K562 (cell line): ENCODE measurements around the gene MEA1. TPM values are rescaled to one million over a fixed set of nuclear protein-coding genes. Genes with fewer than 3 reads are reported as not detected.

Experiments
- ATAC-seq: fragments of 200-7000 bp; cut with Tn5 transposase; 3 replicates; pipeline ENCODE4 v1.9.1; 2020; ENCODE audit warnings: moderate library complexity
- BruUV-seq: library from RNA; stranded (reverse); fragments of 400-500 nt; replicated peaks from 2 replicates; lab custom pipeline; 2021; lab: Mats Ljungman, UMichigan
- CTCF ChIA-PET: fragments of 300-600 bp; formaldehyde crosslinking; extraction: SDS; loops from one replicate; lab custom pipeline; 2021; ENCODE audit warnings: low intra/inter-chr PET ratio; lab: Yijun Ruan, JAX
- POLR2A ChIA-PET: fragments of 300-600, 350-650 bp; sonication (Branson Sonifier 250); formaldehyde crosslinking; extraction: SDS; loops from one replicate; lab custom pipeline; 2021; ENCODE audit warnings: antibody characterized with exemption, inconsistent platforms; lab: Yijun Ruan, JAX
- DNase-seq, 4 experiments: peaks; one replicate each; pipeline versions ENCODE4 v3.0.0 to v3.0.0-alpha.2; 2011 to 2018; ENCODE audit warnings: low spot score in 3 of 4, mixed read lengths in 3 of 4; ENCODE audit errors: extremely low read depth in 1 of 4
- FAIRE-seq: peaks from 2 replicates; lab custom pipeline; 2011; peaks lifted over from hg19 to GRCh38; lab: Jason Lieb, UNC
- H2AFZ ChIP-seq: 2 replicates; pipeline ENCODE4 v1.6.0; 2011; ENCODE audit warnings: low read depth, low read length, control low read depth, inconsistent platforms
- H3K27ac ChIP-seq: fragments of 200-600 bp; 3 replicates; pipeline ENCODE4 v1.8.0; 2011; ENCODE audit warnings: low read depth, mild to moderate bottlenecking, control low read depth, inconsistent platforms, low read length, moderate library complexity, mixed read lengths; ENCODE audit errors: extremely low read depth
- H3K27me3 ChIP-seq, 2 experiments: fragments of 300-600 bp in 1 of 2; 2 replicates in 1 of 2; 3 replicates in 1 of 2; pipeline versions ENCODE4 v1.6.0 to v1.8.0; 2011; ENCODE audit warnings: inconsistent platforms in 2 of 2, low read length in 2 of 2, mild to moderate bottlenecking in 1 of 2, mixed read lengths in 1 of 2, moderate library complexity in 1 of 2; ENCODE audit not compliant: control insufficient read depth in 2 of 2, insufficient read depth in 2 of 2
- H3K36me3 ChIP-seq: fragments of 300-600 bp; 3 replicates; pipeline ENCODE4 v1.8.0; 2011; ENCODE audit warnings: mild to moderate bottlenecking, low read length, inconsistent platforms; ENCODE audit not compliant: control insufficient read depth, insufficient read depth
- H3K4me1 ChIP-seq, 2 experiments: fragments of 200-600 bp in 1 of 2; replicated peaks in 1 of 2; 2 replicates in 1 of 2; 3 replicates in 1 of 2; pipeline versions ENCODE4 v1.5.1 to v1.8.0; 2011; ENCODE audit warnings: inconsistent platforms in 2 of 2, low read length in 2 of 2, mild to moderate bottlenecking in 1 of 2, mixed read lengths in 1 of 2, moderate library complexity in 1 of 2; ENCODE audit not compliant: control insufficient read depth in 2 of 2, insufficient read depth in 2 of 2
- H3K4me2 ChIP-seq: 2 replicates; pipeline ENCODE4 v1.6.1; 2011; ENCODE audit warnings: low read length, control low read depth, inconsistent platforms, mixed read lengths; ENCODE audit not compliant: insufficient read depth
- H3K4me3 ChIP-seq: fragments of 200-600 bp; sonication (generic), shearing (Covaris generic); 2 replicates; pipeline ENCODE4 v1.5.1; 2016; ENCODE audit warnings: control low read depth, inconsistent platforms
- H3K79me2 ChIP-seq: fragments of 200-600 bp; 3 replicates; pipeline ENCODE4 v1.8.0; 2011; ENCODE audit warnings: low read length, inconsistent platforms; ENCODE audit not compliant: control insufficient read depth, insufficient read depth
- H3K9ac ChIP-seq, 2 experiments: 2 replicates each; pipeline versions ENCODE4 v1.6.0 to v1.6.1; 2011; ENCODE audit warnings: low read depth in 2 of 2, low read length in 2 of 2, control low read depth in 1 of 2, inconsistent platforms in 1 of 2, mild to moderate bottlenecking in 1 of 2, mixed read lengths in 1 of 2; ENCODE audit not compliant: insufficient read depth in 1 of 2
- H3K9me1 ChIP-seq: one replicate; pipeline ENCODE4 v1.6.0; 2011; ENCODE audit warnings: inconsistent platforms, mild to moderate bottlenecking, low read length, moderate library complexity; ENCODE audit not compliant: control insufficient read depth, insufficient read depth
- H3K9me3 ChIP-seq: replicated peaks from 2 replicates; pipeline ENCODE4 v1.5.1; 2011; ENCODE audit warnings: low read depth, low read length, inconsistent platforms; ENCODE audit not compliant: control insufficient read depth, insufficient read depth
- H4K20me1 ChIP-seq: replicated peaks from 2 replicates; pipeline ENCODE4 v1.6.1; 2011; ENCODE audit warnings: low read length, inconsistent platforms, mixed read lengths; ENCODE audit not compliant: control insufficient read depth, insufficient read depth
- ATF1 ChIP-seq, 2 experiments: fragments of 450-650 bp in 1 of 2; IDR thresholded peaks; 2 replicates each; pipeline ENCODE4 v1.6.1; 2016; ENCODE audit warnings: missing compliant biosample characterization in 1 of 2, missing genetic modification characterization in 1 of 2
- CUX1 ChIP-seq: fragments of 200-800 bp; sonication (Bioruptor generic); IDR thresholded peaks from 2 replicates; pipeline ENCODE4 v1.6.1; 2016; ENCODE audit warnings: missing genetic modification characterization, missing compliant biosample characterization
- ELF2 ChIP-seq: fragments of 250-450 bp; sonication (Bioruptor Pico); IDR thresholded peaks from 2 replicates; pipeline ENCODE4 v1.5.0; 2021; ENCODE audit warnings: mild to moderate bottlenecking
- EP400 ChIP-seq: fragments of 450-650 bp; IDR thresholded peaks from 2 replicates; pipeline ENCODE4 v1.6.1; 2017; ENCODE audit warnings: antibody characterized with exemption, mild to moderate bottlenecking, moderate library complexity
- ERF ChIP-seq: fragments of 450-650 bp; formaldehyde crosslinking; IDR thresholded peaks from 2 replicates; pipeline ENCODE4 v1.4.0; 2020; ENCODE audit warnings: mild to moderate bottlenecking, mixed read lengths
- HMGN3 ChIP-seq: IDR thresholded peaks from 2 replicates; pipeline ENCODE4 v1.6.1; 2011; ENCODE audit warnings: borderline replicate concordance, low read depth, mild to moderate bottlenecking, mixed read lengths, low read length; ENCODE audit not compliant: insufficient read length; ENCODE audit errors: extremely low read depth
- KLF1 ChIP-seq: fragments of 450-650 bp; IDR thresholded peaks from 2 replicates; pipeline ENCODE4 v1.6.1; 2016; ENCODE audit warnings: missing genetic modification characterization, missing compliant biosample characterization
- MYNN ChIP-seq, 2 experiments: sonication (generic); formaldehyde crosslinking in 1 of 2; IDR thresholded peaks; 2 replicates each; pipeline versions ENCODE4 v1.5.0 to v1.6.1; 2016 to 2020; ENCODE audit warnings: antibody characterized with exemption in 1 of 2, missing genetic modification reagents in 1 of 2
- NFE2L1 ChIP-seq: fragments of 450-650 bp; IDR thresholded peaks from 2 replicates; pipeline ENCODE4 v1.6.1; 2016; ENCODE audit warnings: missing genetic modification characterization, low read depth, mild to moderate bottlenecking, missing compliant biosample characterization, moderate library complexity, borderline replicate concordance
- SMARCA4 ChIP-seq: fragments of 450-650 bp; IDR thresholded peaks from 2 replicates; pipeline ENCODE4 v1.6.1; 2016
- THRA ChIP-seq: fragments of 450-650 bp; IDR thresholded peaks from 2 replicates; pipeline ENCODE4 v1.6.1; 2017; ENCODE audit warnings: mild to moderate bottlenecking, moderate library complexity
- ZFPM2 ChIP-seq: fragments of 250-450 bp; sonication (Bioruptor Pico); IDR thresholded peaks from 2 replicates; pipeline ENCODE4 v1.5.1; 2022; ENCODE audit warnings: mild to moderate bottlenecking
- ZNF263 ChIP-seq: sonication (generic); formaldehyde crosslinking; IDR thresholded peaks from 2 replicates; pipeline ENCODE4 v1.8.0; 2022; ENCODE audit warnings: mild to moderate bottlenecking, missing genetic modification reagents, borderline replicate concordance
- ZNF507 ChIP-seq: conservative IDR thresholded peaks from 2 replicates; pipeline ENCODE4 v1.6.1; 2017; ENCODE audit warnings: missing genetic modification characterization, missing compliant biosample characterization
- ZNF75A ChIP-seq: fragments of 450-650 bp; formaldehyde crosslinking; IDR thresholded peaks from 2 replicates; pipeline ENCODE4 v1.4.0; 2020; ENCODE audit warnings: mild to moderate bottlenecking
- WGBS: fragments of 100-300 bp; shearing (Covaris generic); methylation state at CpG from one replicate; pipeline ENCODE4 v1.1.6; 2016; ENCODE audit warnings: low coverage, mixed read lengths; ENCODE audit not compliant: insufficient coverage; ENCODE audit errors: missing lambda C conversion rate; 5-methylcytosine and 5-hydroxymethylcytosine counted together
- in situ Hi-C: fragments of 300-500 bp; cut with MboI; formaldehyde crosslinking; loops from 4 replicates; pipeline ENCODE4 v1.15.0; 2018; ENCODE audit warnings: inconsistent platforms, mixed read lengths
- intact Hi-C: fragments of 100-400 bp; cut with micrococcal nuclease; formaldehyde crosslinking; loops from 2 replicates; pipeline ENCODE4 v1.14.2; 2022
- polyA plus RNA-seq, 8 experiments: library from polyadenylated mRNA; depleted of rRNA in 4 of 8; stranded (reverse) in 5 of 8; unstranded in 3 of 8; fragments of >200 nt; fragmentation: Nextera tagmentation in 2 of 8; fragmentation: Illumina TruSeq in 1 of 8; extraction: Ambion mirVana in 2 of 8; extraction: Trizol in 1 of 8; gene quantifications; 2 replicates each; pipeline versions ENCODE4 v1.2.1 to v1.2.3, GENCODE V29; 2011 to 2014; ENCODE audit warnings: inconsistent platforms in 1 of 8, missing spikeins in 1 of 8
- total RNA-seq, 7 experiments: library from RNA; depleted of rRNA in 6 of 7; stranded (reverse); fragments of >200 nt in 6 of 7; fragmentation: Illumina TruSeq in 2 of 7; extraction: Trizol in 2 of 7; gene quantifications; 2 replicates each; pipeline versions ENCODE4 v1.2.1 to v1.2.3, GENCODE V29; 2011 to 2021; ENCODE audit warnings: low replicate concordance in 1 of 7

Gene MEA1
- total and polyA plus RNA-seq, 9 of the 15 experiments (the other 6 are each of a cell fraction or from before 2014, with no cell fraction given) = 86.8 to 210 (median 152) TPM

- BruUV-seq = no TSS peak
- ChIA-PET POLR2A (interaction anchor here (0.5 to 3.9 kb wide), 28 partner anchors 9 to 1389 kb away, joined by 3 to 23 read pairs (median 4); partner anchors contain the start of genes CNPY3, CUL7, KLC4 and MRPL2), CTCF (no interaction called here)
- intact Hi-C loops (no loop called here), in situ Hi-C loops (no loop called here)
- DNase-seq (peak in 2 of 4 experiments; percentile 73 to 83), ATAC-seq (peak; percentile 20), FAIRE-seq (no peak)
- Histone ChIP-seq H4K20me1 (peaks cover 4% of the 10 kb centered on the region; the same call in 1 of the 2 replicates), H3K4me3 (peak overlapping the region; percentile 79), H3K79me2 (peaks cover 49% of the 10 kb centered on the region), H3K27ac (peak overlapping the region; percentile 74), H3K4me2 (peak overlapping the region; percentile 96), H3K9me3 (no peaks in the 10 kb centered on the region), H3K4me1 (peaks cover 34 to 37% of the 10 kb centered on the region in 2 experiments; a peak in 4 of 5 replicates), H3K9ac (peak overlapping the region; percentile 66 to 92), H3K36me3 (peaks cover 70% of the 10 kb centered on the region), H3K9me1 (no peaks in the 10 kb centered on the region), H2AFZ (peak overlapping the region; percentile 82), H3K27me3 (no peaks in the 10 kb centered on the region)
- 2% methylated on average over 23 of the region's 25 CpGs for WGBS
- TF ChIP-seq CUX1 (CRISPR knock-in tag) (no peak), MYNN (IDR thresholded peaks at IDR 0.05) (no peak), MYNN (CRISPR knock-in tag; IDR thresholded peaks at IDR 0.05) (no peak), ZNF263 (CRISPR knock-in tag) (peak; percentile 85), ATF1 (CRISPR knock-in tag; IDR thresholded peaks at IDR 0.05) (no peak), ATF1 (tag; IDR thresholded peaks at IDR 0.05) (no peak), ELF2 (CRISPR knock-in tag) (0 out of 2 replicates have a peak, but pooled peaks have one; percentile 28), EP400 (peak; percentile 55; the same call in 1 of the 2 replicates), SMARCA4 (0 out of 2 replicates have a peak, but pooled peaks have one; percentile 26), ZNF507 (tag) (no peak), NFE2L1 (tag) (no peak), ZNF75A (CRISPR knock-in tag) (no peak), KLF1 (tag) (no peak), ERF (CRISPR knock-in tag) (peak; percentile 22; the same call in 1 of the 2 replicates), HMGN3 (no peak), ZFPM2 (no peak), THRA (no peak)
Measured at GRCh38 chr6:43013097-43013842, 476 bp downstream of the MEA1 start.
